CD4-positive, alpha-beta T cell (primary cell): Measurements from ENCODE around the gene SSBP2. TPM values are rescaled to one million over a fixed set of nuclear protein-coding genes. Genes with fewer than 3 reads are reported as not detected.
A peak's percentile ranks its signal among the peaks of the same experiment; 100 is the strongest.

Experiments used
- ATAC-seq: fragments of 200-7000 bp; cut with Tn5 transposase; one replicate; pipeline ENCODE4 v1.10.0; 2022; ENCODE audit warnings: mild to moderate bottlenecking; ENCODE audit not compliant: poor library complexity
- CTCF ChIA-PET: fragments of 350-600 bp; sonication (Branson Sonifier 250); formaldehyde crosslinking; loops from one replicate; lab custom pipeline; 2021; ENCODE audit warnings: antibody characterized with exemption, inconsistent platforms; lab: Charles Lee
- POLR2A ChIA-PET: fragments of 350-600 bp; sonication (Branson Sonifier 250); formaldehyde crosslinking; loops from one replicate; lab custom pipeline; 2021; ENCODE audit warnings: antibody characterized with exemption, inconsistent platforms; lab: Charles Lee
- DNase-seq, 14 experiments: peaks; one replicate each; pipeline ENCODE4 v3.0.0-alpha.2; 2013 to 2020; ENCODE audit warnings: mixed read lengths in 2 of 14
- H3K27ac ChIP-seq, 2 donors: one replicate each; pipeline versions ENCODE4 v1.5.1 to v1.7.0; 2013; ENCODE audit warnings: low read length in 2 of 2, low read depth in 1 of 2, mild to moderate bottlenecking in 1 of 2
- H3K27me3 ChIP-seq, 2 experiments: 1 replicate in 1 of 2; 2 replicates in 1 of 2; pipeline versions ENCODE4 v1.6.1 to v1.7.0; 2013; ENCODE audit warnings: low read length in 2 of 2, control low read depth in 1 of 2, mild to moderate bottlenecking in 1 of 2, moderate library complexity in 1 of 2; ENCODE audit not compliant: insufficient read depth in 2 of 2, control insufficient read depth in 1 of 2
- H3K36me3 ChIP-seq: one replicate; pipeline ENCODE4 v1.6.1; 2013; ENCODE audit warnings: low read length, control low read depth; ENCODE audit not compliant: insufficient read depth
- H3K4me1 ChIP-seq: one replicate; pipeline ENCODE4 v1.6.1; 2013; ENCODE audit warnings: low read length, control low read depth; ENCODE audit not compliant: insufficient read depth
- H3K4me3 ChIP-seq: one replicate; pipeline ENCODE4 v1.5.1; 2013; ENCODE audit warnings: mild to moderate bottlenecking, low read length, moderate library complexity
- H3K9me3 ChIP-seq, 2 experiments: 1 replicate in 1 of 2; 2 replicates in 1 of 2; pipeline versions ENCODE4 v1.6.1 to v1.7.0; 2013; ENCODE audit warnings: low read length in 2 of 2, mild to moderate bottlenecking in 2 of 2, control low read depth in 1 of 2, moderate library complexity in 1 of 2; ENCODE audit not compliant: control insufficient read depth in 1 of 2, insufficient read depth in 1 of 2
- H3K27ac Mint-ChIP-seq: one replicate; pipeline ENCODE4 v1.8.0; 2020; ENCODE audit warnings: mixed read lengths
- H3K27me3 Mint-ChIP-seq: one replicate; pipeline ENCODE4 v1.8.0; 2021; ENCODE audit warnings: mixed read lengths
- H3K36me3 Mint-ChIP-seq: one replicate; pipeline ENCODE4 v1.8.0; 2021; ENCODE audit warnings: low read depth, mixed read lengths
- H3K4me1 Mint-ChIP-seq: one replicate; pipeline ENCODE4 v1.8.0; 2021; ENCODE audit warnings: low read depth, mixed read lengths
- H3K4me3 Mint-ChIP-seq: one replicate; pipeline ENCODE4 v1.8.0; 2020; ENCODE audit warnings: mild to moderate bottlenecking, mixed read lengths
- H3K9me3 Mint-ChIP-seq: one replicate; pipeline ENCODE4 v1.8.0; 2020; ENCODE audit warnings: mixed read lengths
- intact Hi-C, 2 experiments: fragments of 100-400 bp; cut with DNase I in 1 of 2; cut with micrococcal nuclease in 1 of 2; formaldehyde crosslinking; loops; one replicate each; pipeline versions ENCODE4 v1.15.1 to v1.9.0; 2023 to 2025; cut with DNase I, micrococcal nuclease
- total RNA-seq, 174 experiments: library from RNA in 2 of 174; stranded (reverse) in 2 of 174; gene quantifications; one replicate each; pipeline ENCODE4 v1.2.3 and lab custom pipeline; 2021 to 2026
- TF ChIP-seq, protein P1 (sequence below): fragments of 200-600 bp; IDR thresholded peaks from one replicate; pipeline ENCODE4 v1.8.0; 2022; ENCODE audit warnings: antibody characterized with exemption, mild to moderate bottlenecking

The SSBP2 gene
- total RNA-seq, 2 experiments from 2014 or later, result 33.5 to 36.3 TPM

DNA sequence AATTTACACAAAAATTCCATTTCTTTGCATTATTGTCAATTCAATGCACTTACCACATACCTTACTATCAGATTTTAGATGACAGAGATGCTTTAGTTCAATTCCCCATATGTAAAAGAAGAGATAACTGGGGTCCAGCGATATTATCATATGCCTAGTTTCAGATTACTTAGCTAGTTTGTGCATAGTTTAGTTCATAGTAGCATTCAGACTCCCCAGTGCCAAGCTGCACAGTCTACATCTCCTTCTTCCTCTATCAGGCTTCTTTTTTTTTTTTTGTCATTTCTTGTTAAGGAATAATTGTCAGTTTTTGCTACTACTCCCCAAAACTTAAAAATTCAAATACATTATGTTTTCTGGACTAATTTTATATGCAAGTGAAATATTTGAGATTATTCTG, 175.0 kb downstream of the SSBP2 start:
- ATAC-seq (no peak), DNase-seq (no peak)
- ChIA-PET CTCF (no interaction called here), POLR2A (no interaction called here)
- Mint-ChIP-seq H3K4me3 (no peak overlapping the region), H3K27me3 (no peaks in the 10 kb centered on the region), H3K27ac (no peak overlapping the region), H3K9me3 (no peaks in the 10 kb centered on the region), H3K4me1 (peaks cover 39% of the 10 kb centered on the region), H3K36me3 (peaks cover 32% of the 10 kb centered on the region)
- TF ChIP-seq, protein P1, sequence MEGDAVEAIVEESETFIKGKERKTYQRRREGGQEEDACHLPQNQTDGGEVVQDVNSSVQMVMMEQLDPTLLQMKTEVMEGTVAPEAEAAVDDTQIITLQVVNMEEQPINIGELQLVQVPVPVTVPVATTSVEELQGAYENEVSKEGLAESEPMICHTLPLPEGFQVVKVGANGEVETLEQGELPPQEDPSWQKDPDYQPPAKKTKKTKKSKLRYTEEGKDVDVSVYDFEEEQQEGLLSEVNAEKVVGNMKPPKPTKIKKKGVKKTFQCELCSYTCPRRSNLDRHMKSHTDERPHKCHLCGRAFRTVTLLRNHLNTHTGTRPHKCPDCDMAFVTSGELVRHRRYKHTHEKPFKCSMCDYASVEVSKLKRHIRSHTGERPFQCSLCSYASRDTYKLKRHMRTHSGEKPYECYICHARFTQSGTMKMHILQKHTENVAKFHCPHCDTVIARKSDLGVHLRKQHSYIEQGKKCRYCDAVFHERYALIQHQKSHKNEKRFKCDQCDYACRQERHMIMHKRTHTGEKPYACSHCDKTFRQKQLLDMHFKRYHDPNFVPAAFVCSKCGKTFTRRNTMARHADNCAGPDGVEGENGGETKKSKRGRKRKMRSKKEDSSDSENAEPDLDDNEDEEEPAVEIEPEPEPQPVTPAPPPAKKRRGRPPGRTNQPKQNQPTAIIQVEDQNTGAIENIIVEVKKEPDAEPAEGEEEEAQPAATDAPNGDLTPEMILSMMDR, result no peak
- intact Hi-C loops, result no loop called here
- Histone ChIP-seq H3K9me3 (no peaks in the 10 kb centered on the region), H3K4me3 (no peak overlapping the region), H3K36me3 (no peaks in the 10 kb centered on the region), H3K27me3 (no peaks in the 10 kb centered on the region), H3K27ac (no peak overlapping the region), H3K4me1 (no peaks in the 10 kb centered on the region)

DNA sequence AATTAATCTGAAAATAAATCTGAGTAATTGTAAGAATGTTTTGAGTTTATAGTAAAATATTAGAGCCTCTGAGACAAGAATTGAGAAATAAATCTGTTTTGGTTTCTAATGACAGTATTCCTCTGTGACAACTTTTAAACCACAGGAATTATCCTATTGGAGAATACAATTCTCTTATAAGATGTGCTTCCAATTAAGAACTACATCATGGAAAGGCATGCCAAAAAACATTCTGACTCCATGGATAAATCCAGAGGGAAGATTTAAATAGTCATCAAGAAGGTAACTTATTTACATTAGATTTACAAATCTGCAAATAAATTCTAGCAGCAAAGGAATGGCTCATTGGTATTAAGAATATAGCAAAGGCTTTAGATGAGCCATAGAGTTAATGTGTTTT, 178.7 kb downstream of the SSBP2 start:
- no peaks in the 10 kb centered on the region for H3K9me3 ChIP-seq
- ATAC-seq, result no peak
- Mint-ChIP-seq H3K4me3 (no peak overlapping the region), H3K9me3 (no peaks in the 10 kb centered on the region), H3K27ac (no peak overlapping the region), H3K27me3 (no peaks in the 10 kb centered on the region), H3K36me3 (peaks cover 61% of the 10 kb centered on the region), H3K4me1 (peaks cover 19% of the 10 kb centered on the region)
- ChIA-PET POLR2A (no interaction called here), CTCF (no interaction called here)
- no peak overlapping the region for H3K27ac ChIP-seq
- TF ChIP-seq, protein P1, result no peak
- no peak for DNase-seq
- H3K4me1 ChIP-seq, result no peaks in the 10 kb centered on the region
- no peaks in the 10 kb centered on the region for H3K27me3 ChIP-seq
- no peak overlapping the region for H3K4me3 ChIP-seq
- intact Hi-C loops, result no loop called here
- no peaks in the 10 kb centered on the region for H3K36me3 ChIP-seq

DNA sequence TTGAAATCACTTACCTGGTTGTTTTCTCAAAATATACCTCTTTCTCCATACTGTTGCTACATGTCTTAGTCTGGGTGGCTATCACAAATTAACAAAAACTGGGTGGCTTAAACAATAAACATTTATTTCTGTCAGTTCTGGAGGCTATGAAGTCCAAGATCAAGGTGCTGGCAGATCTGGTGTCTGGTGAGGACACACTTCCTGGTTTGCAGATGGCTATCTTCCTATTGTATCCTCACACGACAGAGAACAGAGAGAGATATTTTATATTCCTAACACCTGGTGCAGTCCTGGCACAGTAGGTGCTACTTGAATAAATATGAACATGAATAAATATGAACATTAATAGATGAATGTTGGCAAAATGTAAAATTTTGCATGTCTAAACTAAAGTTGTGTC, 192.7 kb downstream of the SSBP2 start:
- no peak for ATAC-seq
- intact Hi-C loops, result no loop called here

More for the DNA sequence above, 192.7 kb downstream of the SSBP2 start:
- H3K9me3 Mint-ChIP-seq, result no peaks in the 10 kb centered on the region
- CTCF ChIA-PET, result no interaction called here
- Histone ChIP-seq H3K27ac (no peak overlapping the region), H3K36me3 (no peaks in the 10 kb centered on the region), H3K27me3 (no peaks in the 10 kb centered on the region), H3K4me3 (no peak overlapping the region), H3K4me1 (no peaks in the 10 kb centered on the region), H3K9me3 (no peaks in the 10 kb centered on the region)
- TF ChIP-seq, protein P1, result no peak
- DNase-seq, result no peak
- H3K27me3 Mint-ChIP-seq, result no peaks in the 10 kb centered on the region
- peaks cover 12% of the 10 kb centered on the region for H3K36me3 Mint-ChIP-seq
- peak overlapping the region; percentile 26 for H3K27ac Mint-ChIP-seq
- POLR2A ChIA-PET, result no interaction called here
- no peak overlapping the region for H3K4me3 Mint-ChIP-seq
- peaks cover 33% of the 10 kb centered on the region for H3K4me1 Mint-ChIP-seq
